Measurements from ENCODE around the gene SV2B. TPM values are rescaled to one million over a fixed set of nuclear protein-coding genes. Genes with fewer than 3 reads are reported as not detected.

The SV2B gene
- total RNA-seq, 1 experiment from 2014 or later = not detected

GRCh38 chr15:91104111-91104510 is 4.1 kb downstream of the SV2B start:
- H3K79me2 ChIP-seq (ENCODE audit: insufficient read depth, low read length) = no peaks in the 10 kb centered on the region
- H2BK15ac ChIP-seq (ENCODE audit: low read depth, low read length) = no peak overlapping the region
- Mint-ChIP-seq H3K4me1 (peaks cover 15 to 16% of the 10 kb centered on the region in 2 experiments), H3K9me3 (peaks cover under 1 to 3% of the 10 kb centered on the region in 2 experiments; a peak in 2 of 5 replicates), H3K4me3 (no peak overlapping the region), H3K36me3 (ENCODE audit: insufficient read depth in 1 of 3, low read depth in 3 of 3) (peaks cover 0 to 2% (median 0%) of the 10 kb centered on the region in 3 experiments; a peak in 2 of 7 replicates), H3K27me3 (ENCODE audit: low read depth) (peaks cover 78% of the 10 kb centered on the region), H3K27ac (no peak overlapping the region; a peak in 1 of 7 replicates)
- WGBS (ENCODE audit: extremely low coverage, insufficient read length, low lambda C conversion rate) = no CpG with 5 or more reads among the region's 1 CpG
- H3K23me2 ChIP-seq (ENCODE audit: insufficient read length, low read depth, low read length, poor library complexity, severe bottlenecking) = peaks cover 7% of the 10 kb centered on the region
- H2AK5ac ChIP-seq (ENCODE audit: insufficient read length, low read length) = no peak overlapping the region
- H3K4me1 ChIP-seq (ENCODE audit: insufficient read depth, low read length) = no peaks in the 10 kb centered on the region
- no peak for DNase-seq
- no peak overlapping the region for H2BK120ac ChIP-seq (ENCODE audit: low read depth, low read length, poor library complexity, severe bottlenecking)
- no peak overlapping the region for H4K8ac ChIP-seq (replicated peaks; ENCODE audit: insufficient read length, low read depth, low read length)
- peaks cover 29% of the 10 kb centered on the region; the same call in 1 of the 2 replicates for H3K27me3 ChIP-seq (ENCODE audit: insufficient read depth, low read length)
- no peak overlapping the region for H3K4me2 ChIP-seq (ENCODE audit: insufficient read depth, insufficient read length, low read length)
- H3K9ac ChIP-seq (ENCODE audit: extremely low read depth, insufficient read length, low read length) = no peak overlapping the region
- H3K27ac ChIP-seq (ENCODE audit: insufficient read length, low read depth, low read length) = no peak overlapping the region
- H3T11ph ChIP-seq (ENCODE audit: low read length) = no peak overlapping the region
- no peak overlapping the region for H2AFZ ChIP-seq (ENCODE audit: low read length)
- no peak overlapping the region for H4K5ac ChIP-seq (ENCODE audit: insufficient read length, low read depth, low read length)
- no peaks in the 10 kb centered on the region for H3K79me1 ChIP-seq (ENCODE audit: insufficient read depth, low read depth, low read length, poor library complexity, severe bottlenecking)
- no peak overlapping the region for H3K14ac ChIP-seq (ENCODE audit: insufficient read depth, low read length)
- H3K4ac ChIP-seq (ENCODE audit: low read depth, low read length) = no peak overlapping the region
- H2BK20ac ChIP-seq (ENCODE audit: low read depth, low read length, poor library complexity, severe bottlenecking) = no peak overlapping the region
- H3K23ac ChIP-seq (ENCODE audit: insufficient read length, low read depth, low read length) = no peak overlapping the region
- no peaks in the 10 kb centered on the region for H3K9me3 ChIP-seq (ENCODE audit: control insufficient read depth, low read depth, low read length)
- H4K20me1 ChIP-seq (ENCODE audit: control insufficient read depth, insufficient read depth, insufficient read length) = no peaks in the 10 kb centered on the region
- no peak overlapping the region for H2BK12ac ChIP-seq (ENCODE audit: insufficient read length, low read depth, low read length)
- H4K91ac ChIP-seq (ENCODE audit: insufficient read length, low read depth, low read length) = no peak overlapping the region
- H3K18ac ChIP-seq (ENCODE audit: insufficient read length, low read depth, low read length) = no peak overlapping the region
- no peak overlapping the region for H2BK5ac ChIP-seq (ENCODE audit: insufficient read length, low read length)
- TF ChIP-seq, protein P1, sequence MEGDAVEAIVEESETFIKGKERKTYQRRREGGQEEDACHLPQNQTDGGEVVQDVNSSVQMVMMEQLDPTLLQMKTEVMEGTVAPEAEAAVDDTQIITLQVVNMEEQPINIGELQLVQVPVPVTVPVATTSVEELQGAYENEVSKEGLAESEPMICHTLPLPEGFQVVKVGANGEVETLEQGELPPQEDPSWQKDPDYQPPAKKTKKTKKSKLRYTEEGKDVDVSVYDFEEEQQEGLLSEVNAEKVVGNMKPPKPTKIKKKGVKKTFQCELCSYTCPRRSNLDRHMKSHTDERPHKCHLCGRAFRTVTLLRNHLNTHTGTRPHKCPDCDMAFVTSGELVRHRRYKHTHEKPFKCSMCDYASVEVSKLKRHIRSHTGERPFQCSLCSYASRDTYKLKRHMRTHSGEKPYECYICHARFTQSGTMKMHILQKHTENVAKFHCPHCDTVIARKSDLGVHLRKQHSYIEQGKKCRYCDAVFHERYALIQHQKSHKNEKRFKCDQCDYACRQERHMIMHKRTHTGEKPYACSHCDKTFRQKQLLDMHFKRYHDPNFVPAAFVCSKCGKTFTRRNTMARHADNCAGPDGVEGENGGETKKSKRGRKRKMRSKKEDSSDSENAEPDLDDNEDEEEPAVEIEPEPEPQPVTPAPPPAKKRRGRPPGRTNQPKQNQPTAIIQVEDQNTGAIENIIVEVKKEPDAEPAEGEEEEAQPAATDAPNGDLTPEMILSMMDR (conservative IDR thresholded peaks at IDR 0.05) = no peak
- no peak overlapping the region for H3K56ac ChIP-seq (ENCODE audit: insufficient read length, low read depth, low read length)

Measured in H9 (cell line).